A549 (cell line): ENCODE data around the gene CEP89. TPM values are rescaled to one million over a fixed set of nuclear protein-coding genes. Genes with fewer than 3 reads are reported as not detected.
"Not testable (repeated sequence)": the region's sequence is repeated elsewhere in the genome, so short reads cannot be mapped to it uniquely, and the experiment has no call there.

Source experiments
- ATAC-seq, 2 experiments: fragments of 200-7000 bp in 1 of 2; fragments of >200 bp in 1 of 2; cut with Nextera tagmentation in 1 of 2; cut with Tn5 transposase in 1 of 2; 3 replicates each; pipeline versions ENCODE4 v1.8.0 to v1.9.1; 2018 to 2020; ENCODE audit warnings: mild to moderate bottlenecking in 1 of 2, moderate library complexity in 1 of 2
- CTCF ChIA-PET: fragments of 300-600 bp; sonication (Branson Sonifier 250); formaldehyde crosslinking; extraction: SDS; loops from one replicate; lab custom pipeline; 2021; ENCODE audit warnings: antibody characterized with exemption, inconsistent platforms; lab: Yijun Ruan, JAX
- POLR2A ChIA-PET: fragments of 350-600 bp; formaldehyde crosslinking; extraction: SDS; loops from one replicate; lab custom pipeline; 2021; ENCODE audit warnings: antibody characterized with exemption, inconsistent platforms; lab: Yijun Ruan, JAX
- DNase-seq, 2 experiments: peaks; one replicate each; pipeline versions ENCODE4 v3.0.0 to v3.0.0-alpha.2; 2011 to 2016; ENCODE audit warnings: low read depth in 1 of 2, low spot score in 1 of 2
- FAIRE-seq: peaks from 2 replicates; lab custom pipeline; 2011; peaks lifted over from hg19 to GRCh38; lab: Jason Lieb, UNC
- H3K27ac ChIP-seq, 2 experiments: fragments of >200 bp; sonication (Bioruptor Twin); formaldehyde crosslinking; 3 replicates each; pipeline ENCODE4 v1.5.1; 2016 to 2017
- H3K4me1 ChIP-seq: fragments of >200 bp; sonication (Bioruptor Twin); formaldehyde crosslinking; 3 replicates; pipeline ENCODE4 v1.6.1; 2016
- H3K4me2 ChIP-seq: fragments of >200 bp; sonication (Bioruptor Twin); formaldehyde crosslinking; 3 replicates; pipeline ENCODE4 v1.6.1; 2016
- H3K4me3 ChIP-seq: fragments of >200 bp; sonication (Bioruptor Twin); formaldehyde crosslinking; 3 replicates; pipeline ENCODE4 v1.5.1; 2016
- H3K9me3 ChIP-seq: fragments of >200 bp; sonication (Bioruptor Twin); formaldehyde crosslinking; 3 replicates; pipeline ENCODE4 v1.6.1; 2016
- BCL3 ChIP-seq: fragments of >200 bp; sonication (Bioruptor Twin); formaldehyde crosslinking; IDR thresholded peaks from 3 replicates; pipeline ENCODE4 v1.6.1; 2016
- CBX8 ChIP-seq: fragments of 200-600 bp; sonication (generic); IDR thresholded peaks from 2 replicates; pipeline ENCODE4 v1.6.1; 2016
- CHD2 ChIP-seq: fragments of 150-350 bp; IDR thresholded peaks from 2 replicates; pipeline ENCODE4 v1.6.1; 2014; ENCODE audit warnings: low read length; ENCODE audit not compliant: partially characterized antibody
- CHD4 ChIP-seq: fragments of 200-600 bp; sonication (generic); IDR thresholded peaks from 2 replicates; pipeline ENCODE4 v1.6.1; 2016; ENCODE audit warnings: antibody characterized with exemption, mild to moderate bottlenecking, borderline replicate concordance
- CTCF ChIP-seq: fragments of >200 bp; sonication (Bioruptor Twin); formaldehyde crosslinking; IDR thresholded peaks from 3 replicates; pipeline ENCODE4 v1.5.1; 2016
- EHF ChIP-seq: fragments of 250-450 bp; sonication (Bioruptor Pico); IDR thresholded peaks from 2 replicates; pipeline ENCODE4 v1.5.0; 2020; ENCODE audit warnings: mild to moderate bottlenecking
- ESRRA ChIP-seq: fragments of 150-350 bp; IDR thresholded peaks from 2 replicates; pipeline ENCODE4 v1.6.1; 2014; ENCODE audit warnings: mild to moderate bottlenecking, low read length, borderline replicate concordance
- FOXS1 ChIP-seq: fragments of 250-450 bp; sonication (Bioruptor Pico); IDR thresholded peaks from 2 replicates; pipeline ENCODE4 v1.5.0; 2020; ENCODE audit warnings: mild to moderate bottlenecking, moderate library complexity
- HDAC2 ChIP-seq: fragments of 200-600 bp; sonication (generic); IDR thresholded peaks from 2 replicates; pipeline ENCODE4 v1.6.1; 2016
- HES2 ChIP-seq: fragments of >200 bp; sonication (Bioruptor Twin); formaldehyde crosslinking; IDR thresholded peaks from 2 replicates; pipeline ENCODE4 v1.6.1; 2016
- HOXA7 ChIP-seq: fragments of 250-450 bp; sonication (Bioruptor Pico); IDR thresholded peaks from 2 replicates; pipeline ENCODE4 v1.5.0; 2020; ENCODE audit warnings: mild to moderate bottlenecking, moderate library complexity
- HOXB5 ChIP-seq: fragments of 250-450 bp; sonication (Bioruptor Pico); IDR thresholded peaks from 2 replicates; pipeline ENCODE4 v1.5.0; 2020; ENCODE audit warnings: mild to moderate bottlenecking, moderate library complexity
- KDM1A ChIP-seq: fragments of 200-600 bp; sonication (generic); IDR thresholded peaks from 2 replicates; pipeline ENCODE4 v1.6.1; 2016; ENCODE audit warnings: low read depth, mild to moderate bottlenecking
- MAFK ChIP-seq: fragments of 450-650 bp; IDR thresholded peaks from 2 replicates; pipeline ENCODE4 v1.6.1; 2014; ENCODE audit not compliant: partially characterized antibody
- MAX ChIP-seq: IDR thresholded peaks from 2 replicates; pipeline ENCODE4 v1.6.1; 2012
- MAZ ChIP-seq: fragments of 150-350 bp; IDR thresholded peaks from 2 replicates; pipeline ENCODE4 v1.6.1; 2014; ENCODE audit warnings: antibody characterized with exemption, low read depth, low read length, borderline replicate concordance
- NFE2L2 ChIP-seq: fragments of 150-350 bp; conservative IDR thresholded peaks from 2 replicates; pipeline ENCODE4 v1.6.1; 2014; ENCODE audit warnings: low read length
- PHF8 ChIP-seq: fragments of 200-600 bp; sonication (generic); IDR thresholded peaks from 2 replicates; pipeline ENCODE4 v1.6.1; 2016; ENCODE audit warnings: low read depth, mild to moderate bottlenecking, antibody characterized with exemption, moderate library complexity, borderline replicate concordance
- RAD21 ChIP-seq, 2 experiments: fragments of >200 bp in 1 of 2; sonication (Bioruptor Twin) in 1 of 2; formaldehyde crosslinking in 1 of 2; IDR thresholded peaks in 1 of 2; conservative IDR thresholded peaks in 1 of 2; 2 replicates in 1 of 2; 3 replicates in 1 of 2; pipeline ENCODE4 v1.6.1; 2012 to 2018; ENCODE audit warnings: inconsistent platforms in 1 of 2
- RARB ChIP-seq: fragments of 250-450 bp; sonication (Bioruptor Pico); IDR thresholded peaks from 2 replicates; pipeline ENCODE4 v1.8.0; 2021; ENCODE audit warnings: mild to moderate bottlenecking, moderate library complexity
- REST ChIP-seq: fragments of 200-600 bp; sonication (generic); IDR thresholded peaks from 2 replicates; pipeline ENCODE4 v1.6.1; 2016; ENCODE audit warnings: antibody characterized with exemption, mild to moderate bottlenecking, moderate library complexity
- RNF2 ChIP-seq: fragments of 200-600 bp; sonication (generic); IDR thresholded peaks from 2 replicates; pipeline ENCODE4 v1.6.1; 2016; ENCODE audit warnings: low read depth, mild to moderate bottlenecking, antibody characterized with exemption, moderate library complexity, borderline replicate concordance
- USF2 ChIP-seq: fragments of 450-650 bp; IDR thresholded peaks from 2 replicates; pipeline ENCODE4 v1.6.1; 2014; ENCODE audit warnings: antibody characterized with exemption
- ZC3H11A ChIP-seq: fragments of 450-650 bp; IDR thresholded peaks from 2 replicates; pipeline ENCODE4 v1.6.1; 2014; ENCODE audit warnings: antibody characterized with exemption, mild to moderate bottlenecking
- ZNF302 ChIP-seq: fragments of 250-450 bp; sonication (Bioruptor Pico); IDR thresholded peaks from 2 replicates; pipeline ENCODE4 v1.9.0; 2021; ENCODE audit warnings: inconsistent platforms, mild to moderate bottlenecking, moderate library complexity
- ZSCAN20 ChIP-seq: fragments of 250-450 bp; sonication (Bioruptor Pico); IDR thresholded peaks from 2 replicates; pipeline ENCODE4 v1.8.0; 2022; ENCODE audit warnings: mild to moderate bottlenecking, moderate library complexity
- WGBS: methylation state at CpG from one replicate; pipeline ENCODE4 v1.1.6; 2017; ENCODE audit errors: missing lambda C conversion rate; 5-methylcytosine and 5-hydroxymethylcytosine counted together
- polyA plus RNA-seq, 4 experiments: library from polyadenylated mRNA; depleted of rRNA in 3 of 4; stranded (reverse); fragments of >200 nt; fragmentation: RNase III in 1 of 4; extraction: RNeasy Plus Mini Kit Qiagen cat#74134 plus additional on column Dnase treatment in 1 of 4; gene quantifications; 2 replicates in 3 of 4; 3 replicates in 1 of 4; pipeline ENCODE4 v1.2.3, GENCODE V29; 2011 to 2017

Gene CEP89
- polyA plus RNA-seq, 2 of the 4 experiments (the other 2 are of a cell fraction): 31.5 to 41.3 TPM

GRCh38 chr19:32971715-32972540 lies at the start of gene CEP89, which contains the start of gene FAAP24 (continued):
- TF ChIP-seq ZNF302 (no peak), CHD4 (no peak), EHF (CRISPR knock-in tag) (peak; percentile 14; the same call in 1 of the 2 replicates), RNF2 (no peak), PHF8 (peak; percentile 94), USF2 (peak; percentile 62), HES2 (no peak), RARB (CRISPR knock-in tag) (peak; percentile 89; the same call in 1 of the 2 replicates), ZSCAN20 (no peak), BCL3 (peak; percentile 85; the same call in 2 of the 3 replicates)

GRCh38 chr19:33010891-33011290 lies 39.1 kb upstream of the CEP89 start:
- H3K4me3 ChIP-seq, H3K27ac ChIP-seq, DNase-seq, FAIRE-seq, H3K9me3 ChIP-seq, H3K4me2 ChIP-seq, ATAC-seq, POLR2A ChIA-PET, H3K4me1 ChIP-seq: not testable (repeated sequence)
- 96% methylated on average over 4 of the region's 4 CpGs for WGBS
- CTCF ChIA-PET: interaction anchor here (0.7 to 3.7 kb wide), 2 partner anchors 35 to 49 kb away, joined by 5 to 13 read pairs; no protein-coding TSS in a partner anchor

- ATAC-seq: no peak
- no peak overlapping the region for H3K4me3 ChIP-seq
- FAIRE-seq: no peak
- no peaks in the 10 kb centered on the region for H3K9me3 ChIP-seq
- 97% methylated on average over 4 of the region's 4 CpGs for WGBS
- ChIA-PET CTCF (interaction anchor here (3.7 kb wide), 1 partner anchor 33 kb away, joined by 13 read pairs; no protein-coding TSS in a partner anchor), POLR2A (interaction anchor here (0.7 kb wide), 1 partner anchor 427 kb away, joined by 5 read pairs; no protein-coding TSS in a partner anchor)
- no peak overlapping the region for H3K27ac ChIP-seq
- no peak overlapping the region for H3K4me2 ChIP-seq
- peaks cover 8% of the 10 kb centered on the region for H3K4me1 ChIP-seq
- DNase-seq: no peak
- TF ChIP-seq ZC3H11A: no peak
- no peak for TF ChIP-seq FOXS1 (CRISPR knock-in tag)
- no peak for TF ChIP-seq REST
- TF ChIP-seq CHD2: no peak
- no peak for TF ChIP-seq KDM1A
- no peak for TF ChIP-seq MAZ
- no peak for TF ChIP-seq MAFK
- TF ChIP-seq HDAC2: no peak
- TF ChIP-seq HOXB5 (CRISPR knock-in tag): no peak
- no peak for TF ChIP-seq EHF (CRISPR knock-in tag)
- TF ChIP-seq HOXA7 (CRISPR knock-in tag): no peak
- TF ChIP-seq NFE2L2: no peak
- TF ChIP-seq MAX: no peak
- TF ChIP-seq RAD21 (conservative IDR thresholded peaks at IDR 0.05 in 1 of 2, IDR thresholded peaks at IDR 0.05 in 1 of 2): no peak
- no peak for TF ChIP-seq ESRRA
- no peak for TF ChIP-seq CTCF
- TF ChIP-seq ZSCAN20: no peak
- no peak for TF ChIP-seq PHF8
- no peak for TF ChIP-seq CBX8
Observed at GRCh38 chr19:33008738-33009137, 37.0 kb upstream of the CEP89 start.
